D341Med (cell line): ENCODE measurements around the gene NYAP2.
A peak's percentile ranks its signal among the peaks of the same experiment; 100 is the strongest.

Source experiments
- DNase-seq: peaks from one replicate; pipeline ENCODE4 v3.0.0; 2012; ENCODE audit warnings: low spot score

NYAP2 gene

DNA sequence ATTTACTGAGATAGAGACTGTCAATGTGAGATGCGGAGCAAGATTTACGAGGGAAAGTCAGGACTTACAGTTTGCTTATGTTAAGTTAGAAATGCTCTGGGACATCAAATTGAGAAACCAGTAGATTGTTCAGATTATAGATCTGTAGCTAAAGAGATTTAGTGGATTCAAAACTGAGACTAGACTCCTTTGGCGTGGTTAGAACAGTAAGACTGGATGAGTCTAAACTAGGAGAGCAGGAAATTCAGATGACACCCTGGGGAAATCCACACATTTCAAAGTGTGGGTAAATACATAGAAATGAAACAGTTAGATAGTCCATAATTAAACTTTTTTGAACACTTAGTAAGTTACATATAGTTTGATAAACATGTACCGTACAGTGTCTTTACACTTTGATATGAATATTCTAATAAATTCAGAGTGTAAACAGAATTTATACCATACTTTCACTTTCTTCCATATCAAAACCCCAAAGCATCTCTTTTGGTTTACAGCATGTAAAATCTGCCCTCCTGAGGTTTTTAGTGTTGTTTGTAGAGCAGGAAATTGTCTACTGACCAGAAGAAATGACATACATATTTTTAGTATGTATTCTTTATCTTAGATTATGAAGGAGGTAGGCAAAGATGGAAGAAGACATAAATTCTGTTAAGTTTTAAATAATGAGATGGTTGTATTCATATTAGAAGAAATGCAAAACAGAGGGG lies 231.5 kb downstream of the NYAP2 start:
- DNase-seq = no peak

- no peak for DNase-seq
Measured at GRCh38 chr2:225632351-225632750, 232.8 kb downstream of the NYAP2 start.

DNA sequence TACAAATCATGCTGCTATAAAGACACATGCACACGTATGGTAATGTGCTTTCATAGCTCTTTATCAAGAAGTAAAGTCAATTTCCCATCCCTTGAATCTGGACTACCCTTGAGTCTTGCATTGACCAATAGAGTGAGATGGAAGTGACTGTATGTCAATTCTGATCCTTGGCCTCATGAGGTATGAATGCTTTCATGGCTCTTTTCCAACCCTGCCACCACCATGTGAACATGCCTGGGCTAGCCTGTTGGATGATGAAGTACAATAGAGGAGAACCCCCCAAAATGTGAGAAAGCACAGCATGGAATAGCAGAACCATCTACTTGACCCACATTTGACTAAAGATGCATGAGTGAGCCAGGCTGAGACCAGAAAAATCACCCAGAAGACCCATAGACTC lies 237.0 kb downstream of the NYAP2 start:
- no peak for DNase-seq

GRCh38 chr2:225637259-225637658 lies 237.7 kb downstream of the NYAP2 start:
- no peak for DNase-seq

DNA sequence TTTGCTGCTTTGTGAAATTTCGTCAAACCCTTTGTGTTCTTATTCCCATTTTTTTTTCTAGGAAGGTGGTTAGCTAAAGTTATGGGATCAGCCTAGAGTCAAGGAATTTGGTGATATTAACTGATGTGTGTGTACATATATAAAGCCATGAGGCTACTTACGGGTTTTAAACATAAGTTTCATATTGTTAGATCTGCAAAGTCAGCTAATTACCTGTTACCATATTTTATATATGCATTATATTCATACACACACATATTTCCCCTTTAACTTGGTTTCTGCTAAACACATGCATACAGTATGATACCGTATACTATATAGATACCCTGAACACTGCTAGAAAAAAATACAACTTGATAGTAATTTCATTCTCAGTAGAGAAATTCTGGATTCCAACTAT lies 241.0 kb downstream of the NYAP2 start:
- no peak for DNase-seq

DNA sequence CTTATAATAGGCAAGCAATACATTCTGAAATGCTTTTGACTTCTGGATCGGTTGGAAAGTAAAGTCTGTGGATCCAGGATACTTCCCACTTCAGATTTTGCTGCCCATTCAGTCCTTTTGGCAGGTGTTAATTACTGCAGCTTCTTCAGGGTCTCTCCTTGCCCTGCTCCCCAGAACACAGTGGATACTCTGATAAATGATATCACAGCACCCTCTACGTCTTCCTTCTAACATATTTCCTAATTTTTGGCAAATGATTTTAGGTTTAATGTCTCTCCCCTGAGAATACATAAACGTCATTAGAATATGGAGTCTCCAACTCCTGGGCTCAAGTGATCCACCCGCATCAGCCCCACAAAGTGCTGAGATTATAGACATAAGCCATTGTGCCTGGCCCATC lies 249.8 kb downstream of the NYAP2 start:
- DNase-seq = no peak

DNA sequence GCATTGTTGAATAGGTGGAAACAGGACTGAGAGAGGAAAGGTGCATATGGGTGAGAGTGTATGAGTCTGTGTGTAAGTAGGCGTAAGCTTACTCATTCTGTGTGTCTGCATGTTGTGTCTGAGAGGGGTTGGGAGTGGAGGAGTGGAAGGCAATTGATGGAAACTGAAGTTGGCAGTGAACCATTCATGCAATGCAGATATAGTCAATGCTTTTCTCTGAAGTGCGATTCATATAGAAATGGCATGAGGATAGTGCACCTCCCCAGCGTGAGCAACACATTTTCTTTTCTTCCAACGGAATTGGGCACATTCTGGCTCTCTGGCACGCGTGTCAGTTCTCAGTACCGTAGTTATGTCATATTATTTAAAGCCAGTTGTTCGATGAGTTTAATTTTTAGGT lies 250.5 kb downstream of the NYAP2 start:
- DNase-seq = no peak

GRCh38 chr2:225660262-225661131 lies 261.0 kb downstream of the NYAP2 start:
- peak; percentile 67 for DNase-seq

GRCh38 chr2:225662101-225662500 lies 262.6 kb downstream of the NYAP2 start:
- DNase-seq = no peak

GRCh38 chr2:225667445-225667844 lies 267.9 kb downstream of the NYAP2 start:
- no peak for DNase-seq

- peak; percentile 49 for DNase-seq
Measured at GRCh38 chr2:225668606-225669266, 269.2 kb downstream of the NYAP2 start.

- no peak for DNase-seq
Measured at GRCh38 chr2:225670111-225670974, 270.8 kb downstream of the NYAP2 start.

DNA sequence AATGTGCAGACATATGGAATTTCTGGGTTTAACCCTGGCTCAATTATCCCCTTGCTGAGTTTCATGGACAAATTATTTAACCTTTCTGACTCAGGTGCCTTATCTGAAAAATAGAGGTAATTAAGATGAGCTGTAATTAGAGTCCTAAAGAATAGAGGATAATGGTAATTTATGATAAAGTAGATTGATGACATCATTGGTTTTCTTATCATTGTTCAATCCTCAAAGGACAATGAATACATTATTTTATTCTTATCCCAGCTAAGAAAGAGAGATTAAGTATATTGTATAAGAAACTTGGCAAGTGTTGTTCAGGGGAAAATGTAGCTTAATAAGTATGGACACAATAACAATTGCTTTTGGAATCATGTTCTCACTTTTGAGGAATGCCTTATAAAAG lies 279.3 kb downstream of the NYAP2 start:
- DNase-seq = no peak

DNA sequence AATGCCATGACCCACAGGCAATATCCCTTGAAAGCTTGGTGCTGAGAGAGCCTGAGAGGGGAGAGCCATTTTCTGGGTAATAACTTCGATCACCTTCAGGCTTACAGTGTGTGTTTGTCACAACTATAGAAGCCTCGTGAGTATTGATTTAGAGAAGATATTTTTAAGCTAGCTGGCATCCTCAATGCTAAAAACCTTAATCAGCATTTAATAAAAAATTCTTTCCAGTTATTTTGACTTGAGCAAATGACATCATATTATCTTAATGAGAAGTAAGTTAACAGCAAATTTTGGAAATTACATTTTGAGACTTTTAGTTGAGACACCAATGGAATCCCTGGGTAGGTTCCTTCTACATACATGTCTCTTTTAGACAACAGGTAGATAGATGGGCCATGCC lies 283.7 kb downstream of the NYAP2 start:
- no peak for DNase-seq

DNA sequence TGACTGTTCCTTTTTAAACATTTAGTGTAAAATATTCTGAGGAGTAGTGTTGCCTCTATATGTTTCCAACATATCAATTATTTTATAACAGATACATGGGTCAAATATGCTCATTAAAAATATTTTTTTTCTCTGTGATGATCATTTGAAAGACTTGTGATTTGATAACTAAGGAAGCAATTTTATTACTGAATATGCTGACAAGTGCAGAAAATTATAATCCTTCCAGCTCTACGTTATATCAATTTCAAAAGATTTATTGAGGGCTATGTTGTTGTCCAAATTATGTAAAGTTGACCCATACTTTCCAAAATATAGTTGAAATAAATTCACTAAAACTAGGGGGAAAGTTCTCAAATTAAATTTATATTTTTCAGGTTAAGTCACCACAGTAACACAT lies 290.6 kb downstream of the NYAP2 start:
- DNase-seq = no peak

DNA sequence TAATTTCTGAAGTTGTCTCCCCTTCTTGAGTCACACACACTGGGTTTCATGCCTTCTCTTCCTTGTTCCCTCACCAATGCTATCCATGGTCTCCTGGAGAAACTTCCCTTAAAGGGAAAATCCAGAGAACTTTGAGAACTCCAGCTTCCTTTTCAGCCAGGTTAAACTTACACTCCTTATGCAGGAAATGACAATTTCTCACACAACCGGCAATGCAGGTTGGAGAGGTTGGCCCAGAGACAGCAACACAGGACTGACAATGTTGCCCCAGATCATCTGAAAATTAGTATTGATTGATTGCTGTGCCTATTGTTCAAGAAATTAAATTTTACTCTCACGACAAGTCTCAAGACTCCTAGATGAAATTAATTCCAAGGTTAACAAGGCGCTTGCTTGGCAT lies 292.2 kb downstream of the NYAP2 start:
- no peak for DNase-seq

DNA sequence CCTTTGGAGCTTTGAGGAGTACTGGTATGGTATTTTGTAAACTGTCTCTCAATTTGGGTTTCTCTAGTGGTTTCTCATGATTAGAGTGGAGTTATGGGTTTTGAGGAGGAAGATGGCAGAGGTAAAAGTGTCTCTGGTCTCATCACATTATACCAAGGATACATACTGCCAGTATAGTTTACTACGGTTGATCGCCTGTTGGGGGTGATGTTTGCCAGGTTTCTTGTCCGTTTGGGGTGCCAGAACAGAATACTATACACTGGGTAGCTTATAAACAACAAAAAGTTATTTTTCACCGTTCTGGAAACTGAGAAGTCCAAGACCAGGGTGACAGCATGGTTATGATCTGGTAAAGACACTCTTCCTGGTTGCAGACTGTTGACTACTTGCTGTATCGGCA lies 293.7 kb downstream of the NYAP2 start:
- DNase-seq = no peak

GRCh38 chr2:225694664-225695063 lies 295.2 kb downstream of the NYAP2 start:
- DNase-seq = no peak

GRCh38 chr2:225697936-225698335 lies 298.4 kb downstream of the NYAP2 start:
- DNase-seq = no peak
